Stimulated activated naive CD8-positive, alpha-beta T cell treated with anti-CD3 and anti-CD28 coated beads, Interleukin-15, amount 100 ng/mL, for 72 hours (primary cell): ENCODE results near the gene RBBP8NL.
"Not testable (repeated sequence)": the region's sequence is repeated elsewhere in the genome, so short reads cannot be mapped to it uniquely, and the experiment has no call there.

Experiments used
- ATAC-seq: fragments of 150-1000 bp; cut with Tn5 transposase; 2 replicates; pipeline ENCODE4 v1.10.0; 2021; ENCODE audit warnings: mild to moderate bottlenecking, moderate library complexity
- DNase-seq, 2 donors: peaks; one replicate each; pipeline ENCODE4 v3.0.0; 2021 to 2022
- H3K27ac Mint-ChIP-seq, 2 donors: one replicate each; pipeline ENCODE4 v1.8.0; 2022; ENCODE audit warnings: mild to moderate bottlenecking in 2 of 2, mixed read lengths in 2 of 2, moderate library complexity in 2 of 2
- H3K27me3 Mint-ChIP-seq: one replicate; pipeline ENCODE4 v1.8.0; 2022; ENCODE audit warnings: mixed read lengths
- H3K4me1 Mint-ChIP-seq: one replicate; pipeline ENCODE4 v1.8.0; 2022; ENCODE audit warnings: mild to moderate bottlenecking, mixed read lengths
- H3K4me3 Mint-ChIP-seq, 2 donors: one replicate each; pipeline ENCODE4 v1.8.0; 2022; ENCODE audit warnings: mild to moderate bottlenecking in 2 of 2, mixed read lengths in 2 of 2, moderate library complexity in 1 of 2
- H3K9me3 Mint-ChIP-seq, 2 donors: one replicate each; pipeline ENCODE4 v1.8.0; 2022; ENCODE audit warnings: mixed read lengths in 2 of 2

RBBP8NL gene

GRCh38 chr20:62437496-62437895 lies 10.2 kb upstream of the RBBP8NL start:
- no peaks in the 10 kb centered on the region for H3K4me1 Mint-ChIP-seq
- H3K4me3 Mint-ChIP-seq, result no peak overlapping the region
- H3K9me3 Mint-ChIP-seq, result no peaks in the 10 kb centered on the region
- DNase-seq (no peak), ATAC-seq (no peak)
- H3K27me3 Mint-ChIP-seq, result peaks cover 70% of the 10 kb centered on the region
- H3K27ac Mint-ChIP-seq, result peak overlapping the region in 1 of 2 donors; percentile 36

GRCh38 chr20:62436692-62437091 lies 9.4 kb upstream of the RBBP8NL start:
- ATAC-seq (no peak), DNase-seq (no peak)
- Mint-ChIP-seq H3K27ac (peak overlapping the region in 1 of 2 donors; percentile 54), H3K9me3 (no peaks in the 10 kb centered on the region), H3K27me3 (peaks cover 70% of the 10 kb centered on the region), H3K4me1 (no peaks in the 10 kb centered on the region), H3K4me3 (no peak overlapping the region)

DNA sequence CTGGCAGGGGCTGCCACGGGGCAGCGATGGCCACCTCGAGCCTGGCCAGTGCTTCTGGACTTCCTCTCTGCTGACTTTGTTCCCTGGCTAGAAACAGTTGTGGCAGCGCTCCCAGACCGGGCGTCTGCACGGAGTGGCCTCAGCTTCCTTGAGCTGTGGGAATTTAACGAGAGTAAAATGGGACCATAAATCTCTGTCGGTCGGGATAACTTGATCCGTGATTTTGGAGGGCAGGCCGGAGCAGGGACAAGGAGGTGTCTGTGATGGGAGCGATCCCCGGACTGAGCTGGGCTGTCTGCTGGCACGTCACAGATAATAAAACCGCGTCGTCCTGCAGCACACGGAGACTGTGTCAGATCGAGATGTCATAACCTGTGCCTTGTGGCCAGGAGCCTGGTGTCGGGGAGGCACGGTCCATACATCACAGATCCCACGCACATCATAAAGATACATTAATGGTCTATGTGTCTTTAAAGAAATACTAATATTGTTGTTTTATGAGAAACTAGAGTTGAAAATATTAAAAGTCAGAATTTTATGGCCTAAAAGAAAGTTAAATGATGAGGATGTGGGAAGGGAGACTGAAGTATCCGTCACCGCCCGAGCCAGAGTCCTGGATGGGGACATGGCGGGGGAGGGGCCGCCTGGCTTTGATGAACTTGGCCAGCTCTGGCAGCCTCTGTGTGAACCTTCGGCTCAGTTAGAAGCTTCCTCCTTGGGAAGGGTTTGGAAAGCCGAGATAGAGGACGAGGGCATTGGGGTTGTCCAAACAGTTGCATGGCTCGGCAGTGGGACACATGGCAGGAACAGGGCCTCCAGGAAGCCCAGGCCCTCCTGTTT lies 6.5 kb upstream of the RBBP8NL start:
- Mint-ChIP-seq H3K27me3 (peaks cover 68% of the 10 kb centered on the region), H3K4me1 (no peaks in the 10 kb centered on the region), H3K9me3 (no peaks in the 10 kb centered on the region), H3K4me3 (no peak overlapping the region), H3K27ac (no peak overlapping the region)
- ATAC-seq (no peak), DNase-seq (no peak)

DNA sequence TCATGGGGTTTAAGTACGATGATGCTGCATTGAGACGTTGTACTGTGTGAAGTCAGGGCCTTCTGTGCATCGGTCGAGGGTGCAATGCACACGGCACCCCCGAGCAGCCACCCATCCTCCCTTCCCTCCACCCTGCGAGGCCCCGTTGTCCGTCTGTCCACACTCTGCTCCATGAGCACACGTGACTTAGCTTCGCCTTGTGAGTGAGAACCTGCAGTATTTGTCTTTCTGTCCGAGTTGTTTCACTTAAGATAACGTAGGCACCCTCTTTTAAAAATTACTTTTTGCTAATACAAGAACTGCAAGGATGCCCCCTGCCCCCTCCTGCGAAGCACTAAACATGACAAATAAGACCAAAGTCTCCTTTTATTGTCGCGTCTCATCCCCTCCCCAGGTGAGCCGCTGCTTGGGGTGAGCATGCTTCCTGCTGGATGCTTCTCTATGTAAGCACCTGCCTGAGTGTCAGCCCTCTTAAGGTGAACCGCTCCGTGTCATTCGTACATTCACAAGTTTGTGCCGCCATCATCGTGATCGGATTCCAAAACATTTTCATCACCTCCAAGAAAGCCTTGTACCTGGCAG lies 3.6 kb upstream of the RBBP8NL start:
- Mint-ChIP-seq H3K27me3 (peaks cover 55% of the 10 kb centered on the region), H3K27ac (no peak overlapping the region), H3K4me1 (no peaks in the 10 kb centered on the region), H3K9me3 (no peaks in the 10 kb centered on the region), H3K4me3 (no peak overlapping the region)
- DNase-seq (no peak), ATAC-seq (no peak)

DNA sequence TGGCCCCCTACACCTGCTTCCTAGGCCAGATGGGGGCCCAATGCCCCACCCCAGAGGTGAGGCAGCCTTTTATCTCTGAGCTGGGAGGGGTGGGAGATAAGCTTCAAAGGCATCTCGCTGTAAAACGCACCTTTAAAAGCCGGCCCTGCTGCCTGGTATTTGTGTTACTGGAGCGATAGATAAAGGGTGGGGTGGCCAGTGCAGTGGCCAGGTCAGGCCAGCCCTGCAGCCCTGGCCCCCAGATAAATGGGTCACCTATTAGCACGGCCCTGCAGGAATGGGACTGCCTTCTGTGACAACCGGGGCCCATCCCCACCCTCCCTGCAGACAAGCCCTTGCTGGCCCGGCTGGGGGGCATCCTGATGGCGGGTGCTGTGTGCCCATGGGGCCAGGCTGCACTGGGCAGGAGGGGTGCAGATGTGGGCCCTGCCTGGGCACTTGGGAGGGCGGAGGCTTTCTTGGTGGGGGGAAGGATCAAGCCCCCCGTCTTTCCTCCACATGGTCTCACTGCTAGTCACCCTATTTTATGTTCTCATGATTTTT lies 3.0 kb upstream of the RBBP8NL start:
- Mint-ChIP-seq H3K27me3 (peaks cover 49% of the 10 kb centered on the region), H3K4me1 (no peaks in the 10 kb centered on the region), H3K27ac (no peak overlapping the region), H3K9me3 (no peaks in the 10 kb centered on the region), H3K4me3 (no peak overlapping the region)
- no peak for ATAC-seq
- DNase-seq, result no peak

- Mint-ChIP-seq H3K4me3 (no peak overlapping the region), H3K27me3 (peaks cover 46% of the 10 kb centered on the region), H3K4me1 (no peaks in the 10 kb centered on the region)
These were observed 2.3 kb upstream of the RBBP8NL start for GRCh38 chr20:62429455-62430310.

DNA sequence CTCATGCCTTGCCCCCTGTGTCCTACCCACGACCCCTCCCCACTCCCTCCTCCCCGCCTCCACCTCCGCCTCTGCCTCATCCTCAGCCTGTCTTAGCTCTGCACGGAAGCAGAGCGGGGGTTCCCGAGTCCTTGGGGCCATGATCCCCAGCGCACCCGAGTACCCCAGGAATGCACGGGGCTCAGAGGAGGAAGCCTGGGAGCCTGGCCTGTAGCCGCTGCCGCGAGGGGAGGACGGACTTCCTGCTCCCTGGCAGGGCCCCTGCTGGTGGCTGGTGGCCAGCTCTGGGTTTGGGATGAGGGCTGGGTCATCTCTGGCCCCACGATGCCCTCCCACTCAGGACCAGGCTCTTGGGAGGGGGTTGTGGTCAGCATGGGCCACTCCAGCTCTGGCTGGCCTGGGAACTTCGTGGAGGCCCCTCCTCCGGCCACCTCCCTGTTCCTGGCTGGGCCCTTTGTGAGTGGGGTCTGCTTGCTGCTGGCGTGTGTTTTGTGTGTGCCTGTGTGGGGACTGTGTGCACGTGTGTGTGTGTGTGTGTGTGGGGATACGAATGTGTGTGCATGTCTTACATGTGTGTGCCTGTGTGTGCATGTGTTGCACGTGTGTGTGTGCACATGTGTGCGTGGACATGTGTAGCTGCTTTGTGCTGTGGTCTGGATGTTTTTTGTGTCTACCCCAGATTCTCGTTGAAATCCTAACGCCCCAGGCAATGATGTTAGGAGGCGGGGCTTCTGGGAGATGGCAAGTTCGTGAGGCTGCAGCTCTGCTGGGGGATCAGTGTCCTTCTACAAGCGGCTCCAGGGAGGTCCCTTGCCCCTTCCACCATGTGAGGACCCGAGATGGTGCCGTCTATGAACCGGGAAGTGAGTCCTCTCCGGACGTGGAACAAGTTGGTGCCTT lies 1.3 kb upstream of the RBBP8NL start:
- DNase-seq (no peak), ATAC-seq (no peak)
- no peaks in the 10 kb centered on the region for H3K4me1 Mint-ChIP-seq
- no peaks in the 10 kb centered on the region for H3K9me3 Mint-ChIP-seq
- H3K4me3 Mint-ChIP-seq, result no peak overlapping the region
- H3K27ac Mint-ChIP-seq, result no peak overlapping the region
- H3K27me3 Mint-ChIP-seq, result peaks cover 40% of the 10 kb centered on the region

More at GRCh38 chr20:62429455-62430310, 2.3 kb upstream of the RBBP8NL start:
- DNase-seq, result no peak
- no peak for ATAC-seq
- Mint-ChIP-seq H3K27ac (no peak overlapping the region), H3K9me3 (no peaks in the 10 kb centered on the region)

- Mint-ChIP-seq H3K9me3 (no peaks in the 10 kb centered on the region), H3K4me1 (no peaks in the 10 kb centered on the region), H3K27me3 (peaks cover 33% of the 10 kb centered on the region), H3K27ac (no peak overlapping the region), H3K4me3 (no peak overlapping the region)
- ATAC-seq (no peak), DNase-seq (no peak)
These were observed 648 bp upstream of the RBBP8NL start for GRCh38 chr20:62428002-62428372.

DNA sequence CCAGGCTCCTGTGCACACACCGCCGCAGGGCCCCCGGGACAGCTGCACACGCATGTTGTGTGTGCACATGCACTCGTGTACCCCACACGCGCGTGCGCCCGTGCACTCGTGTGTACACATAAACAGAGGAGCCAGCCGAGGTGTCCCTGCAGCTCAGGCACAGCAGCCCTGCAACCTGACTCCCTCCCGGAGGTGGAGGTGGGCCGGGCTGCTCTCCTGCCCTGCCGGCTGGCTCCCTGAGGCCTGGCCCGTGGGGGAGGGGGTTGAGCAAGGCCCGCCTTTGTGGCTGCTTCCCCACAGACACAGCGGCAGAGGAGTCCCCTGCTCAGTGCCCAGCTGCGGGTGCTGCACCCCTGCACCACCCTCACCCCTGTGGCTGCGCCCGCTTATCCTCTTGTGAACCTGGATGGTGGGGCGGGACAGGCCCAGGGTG lies 624 bp downstream of the RBBP8NL start:
- Mint-ChIP-seq H3K9me3 (no peaks in the 10 kb centered on the region), H3K27ac (no peak overlapping the region), H3K4me3 (no peak overlapping the region), H3K27me3 (peaks cover 28% of the 10 kb centered on the region), H3K4me1 (no peaks in the 10 kb centered on the region)
- ATAC-seq, result no peak
- DNase-seq, result no peak

DNA sequence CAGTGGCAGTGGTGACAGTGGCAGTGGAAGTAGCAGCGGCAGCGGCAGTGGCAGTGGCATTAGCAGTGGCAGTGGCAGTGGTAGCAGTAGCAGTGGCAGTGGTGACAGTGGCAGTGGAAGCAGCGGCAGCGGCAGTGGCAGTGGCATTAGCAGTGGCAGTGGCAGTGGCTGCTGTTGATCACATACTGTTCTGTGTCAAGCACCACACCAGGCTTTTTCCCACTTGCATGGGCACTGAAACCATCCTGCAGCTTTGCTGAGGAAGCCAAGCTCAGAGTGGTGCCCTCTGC lies 1.3 kb downstream of the RBBP8NL start:
- peaks cover 28% of the 10 kb centered on the region for H3K27me3 Mint-ChIP-seq
- H3K4me1 Mint-ChIP-seq, H3K27ac Mint-ChIP-seq, H3K9me3 Mint-ChIP-seq, H3K4me3 Mint-ChIP-seq, ATAC-seq, DNase-seq: not testable (repeated sequence)

DNA sequence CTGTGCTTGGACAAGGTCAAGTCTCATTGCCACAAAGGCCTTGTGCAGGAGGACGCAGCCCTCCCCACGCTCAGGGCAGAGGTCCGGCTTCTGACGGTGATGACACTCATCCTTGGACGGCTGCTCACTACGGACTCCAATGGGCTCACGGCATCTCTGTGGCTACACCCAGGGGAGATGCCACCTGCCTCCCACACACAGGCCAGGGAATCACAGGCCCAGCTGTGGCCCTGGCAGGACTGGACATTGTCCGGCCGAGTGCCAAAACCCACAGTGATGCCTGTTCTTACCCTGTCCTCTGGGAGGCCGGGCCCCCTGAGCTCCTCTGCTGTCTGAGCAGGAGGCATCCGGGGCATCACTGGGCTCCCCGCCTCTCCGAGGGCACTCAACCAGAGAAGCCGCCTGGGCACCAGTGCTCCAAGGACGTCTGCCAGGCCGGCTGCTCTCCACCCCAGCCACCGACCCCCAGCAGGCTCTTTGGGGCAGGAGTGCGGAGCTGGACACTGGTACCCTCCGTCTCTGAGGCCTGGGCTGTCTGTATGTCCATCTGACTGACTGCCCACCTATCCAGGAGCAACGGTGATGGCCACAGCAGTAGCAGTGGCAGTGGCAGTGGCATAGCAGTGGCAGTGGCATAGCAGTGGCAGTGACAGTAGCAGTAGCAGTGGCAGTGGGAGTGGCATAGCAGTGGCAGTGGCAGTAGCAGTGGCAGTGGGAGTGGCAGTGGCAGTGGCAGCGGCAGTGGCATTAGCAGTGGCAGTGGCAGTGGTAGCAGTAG lies 1.9 kb downstream of the RBBP8NL start:
- no peak overlapping the region for H3K4me3 Mint-ChIP-seq
- no peaks in the 10 kb centered on the region for H3K9me3 Mint-ChIP-seq
- no peaks in the 10 kb centered on the region for H3K4me1 Mint-ChIP-seq
- no peak for DNase-seq
- no peak for ATAC-seq
- peaks cover 28% of the 10 kb centered on the region for H3K27me3 Mint-ChIP-seq
- no peak overlapping the region for H3K27ac Mint-ChIP-seq

DNA sequence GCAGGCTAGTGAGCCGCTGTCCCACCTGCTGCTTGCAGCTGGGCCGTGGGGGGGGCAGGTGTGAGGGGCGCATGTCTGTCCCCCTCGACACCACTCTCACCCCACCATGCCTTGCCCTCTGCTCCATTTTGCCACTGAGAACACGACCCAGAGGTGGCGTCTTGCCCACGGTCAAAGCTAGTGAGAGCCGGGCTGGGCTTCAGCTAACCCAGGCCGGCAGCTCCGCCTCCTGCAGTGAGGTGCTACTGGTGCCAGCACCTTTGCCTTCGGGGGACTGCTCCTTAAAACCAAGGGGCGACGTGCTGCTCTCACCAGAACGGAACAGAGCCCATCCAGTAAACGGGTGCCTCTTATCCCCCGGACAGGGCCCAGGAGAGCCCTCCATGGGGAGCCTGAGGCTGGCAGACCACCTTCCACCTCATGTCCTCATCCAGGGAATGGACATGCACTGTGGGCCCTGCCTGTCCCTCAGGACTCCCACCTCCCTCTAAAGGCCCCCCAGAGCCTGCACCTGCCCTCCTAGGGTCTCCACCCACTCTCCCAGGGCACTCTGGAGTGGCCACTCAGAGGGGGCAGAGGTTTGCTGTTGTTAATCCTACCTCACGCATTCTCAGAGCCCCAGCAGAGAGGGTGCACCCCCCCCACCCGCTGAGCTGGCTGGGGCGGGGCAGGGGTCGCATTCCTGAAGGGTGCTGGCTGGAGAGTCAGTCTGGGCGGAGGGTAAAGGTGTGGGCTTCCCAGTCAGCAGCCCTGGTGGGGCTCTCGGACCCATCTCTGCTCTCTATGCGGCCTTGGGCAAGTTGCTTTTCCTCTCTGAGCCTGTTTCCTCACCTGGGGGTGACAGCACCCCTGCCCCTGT lies 2.9 kb downstream of the RBBP8NL start:
- Mint-ChIP-seq H3K27ac (no peak overlapping the region), H3K9me3 (no peaks in the 10 kb centered on the region), H3K4me3 (no peak overlapping the region), H3K27me3 (peaks cover 27% of the 10 kb centered on the region), H3K4me1 (no peaks in the 10 kb centered on the region)
- ATAC-seq (no peak), DNase-seq (no peak)

- DNase-seq (no peak), ATAC-seq (no peak)
- H3K4me3 Mint-ChIP-seq, result no peak overlapping the region
- no peaks in the 10 kb centered on the region for H3K9me3 Mint-ChIP-seq
- H3K4me1 Mint-ChIP-seq, result no peaks in the 10 kb centered on the region
- H3K27me3 Mint-ChIP-seq, result peaks cover 16% of the 10 kb centered on the region
- H3K27ac Mint-ChIP-seq, result no peak overlapping the region
These were observed 4.0 kb downstream of the RBBP8NL start for GRCh38 chr20:62423326-62423706.
